Mononuclear cell (primary cell): ENCODE results near the gene FAM9A. TPM values are rescaled to one million over a fixed set of nuclear protein-coding genes. Genes with fewer than 3 reads are reported as not detected.
"Not testable (repeated sequence)": the region's sequence is repeated elsewhere in the genome, so short reads cannot be mapped to it uniquely, and the experiment has no call there.

Experiments used
- H3K27me3 ChIP-seq: 2 replicates; pipeline ENCODE4 v1.6.0; 2011; ENCODE audit warnings: low read length, control low read depth; ENCODE audit not compliant: insufficient read depth
- H3K4me1 ChIP-seq: 2 replicates; pipeline ENCODE4 v1.5.1; 2011; ENCODE audit warnings: mild to moderate bottlenecking, low read length, control low read depth; ENCODE audit not compliant: insufficient read depth
- H3K4me3 ChIP-seq: 2 replicates; pipeline ENCODE4 v1.5.1; 2011; ENCODE audit warnings: mild to moderate bottlenecking, low read length, moderate library complexity
- H3K9me3 ChIP-seq: 2 replicates; pipeline ENCODE4 v1.5.1; 2011; ENCODE audit warnings: low read depth, mild to moderate bottlenecking, control low read depth, low read length
- total RNA-seq: library from RNA; depleted of rRNA; stranded (reverse); fragments of >200 nt; gene quantifications from one replicate; pipeline ENCODE4 v1.2.3, GENCODE V29; 2012

The FAM9A gene
- total RNA-seq, 1 donor: not detected

DNA sequence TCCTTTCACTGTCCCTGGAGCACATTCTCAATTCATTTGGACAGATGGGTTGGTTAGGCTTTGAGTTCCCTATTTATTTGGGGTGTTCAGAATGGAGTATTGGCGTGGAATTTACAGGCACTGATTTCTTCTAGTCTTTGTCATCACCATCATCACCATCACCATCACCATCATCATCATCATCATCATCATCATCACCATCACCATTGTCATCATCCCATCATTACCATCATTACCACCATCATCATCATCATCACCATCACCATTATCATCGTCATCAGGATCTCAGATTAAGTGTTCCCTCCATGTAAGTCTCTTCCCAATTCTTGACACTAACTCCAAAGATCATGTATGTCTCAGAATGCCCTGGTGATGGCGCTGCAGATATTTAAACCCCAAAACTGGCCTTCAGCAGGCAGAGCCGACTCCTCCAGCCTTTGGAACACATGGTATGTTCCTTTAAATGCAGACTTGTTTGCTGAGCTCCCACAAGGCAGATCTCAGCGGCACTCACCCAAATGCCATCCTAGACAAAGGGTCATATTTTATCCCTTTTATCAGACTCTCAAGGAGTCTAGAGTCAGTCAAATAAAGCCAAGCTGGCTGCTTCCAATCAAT, 19.8 kb upstream of the FAM9A start:
- Histone ChIP-seq H3K4me3 (no peak overlapping the region), H3K4me1 (no peaks in the 10 kb centered on the region), H3K27me3 (no peaks in the 10 kb centered on the region), H3K9me3 (no peaks in the 10 kb centered on the region)

DNA sequence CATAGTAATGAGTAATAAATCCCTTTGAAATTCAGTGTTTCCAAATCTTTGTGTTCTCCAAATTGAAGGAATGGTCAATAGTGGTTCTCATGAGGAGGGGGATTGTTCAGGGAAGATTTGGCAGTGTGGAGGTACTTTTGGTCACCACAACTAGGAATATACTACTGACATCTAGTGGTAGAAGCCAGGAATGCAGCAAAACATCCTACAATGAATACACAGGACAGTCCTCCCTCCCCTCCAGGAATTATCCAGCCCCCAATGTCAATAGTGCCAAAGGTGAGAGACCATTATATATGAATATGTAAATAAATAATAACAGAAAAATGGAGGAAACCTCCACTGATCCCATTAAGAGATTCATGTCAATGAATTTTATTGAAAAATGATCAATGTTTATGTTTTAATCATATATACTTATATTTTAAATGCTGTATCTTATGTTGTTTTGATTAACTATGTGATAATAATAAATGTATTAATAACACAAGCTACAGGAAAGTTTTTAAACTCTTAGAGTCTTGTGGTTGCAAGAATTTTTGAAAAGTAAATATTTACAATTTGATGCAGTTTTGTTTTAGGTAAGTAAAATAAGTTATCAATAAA, 14.4 kb upstream of the FAM9A start:
- Histone ChIP-seq H3K27me3 (no peaks in the 10 kb centered on the region), H3K4me3 (no peak overlapping the region), H3K9me3 (no peaks in the 10 kb centered on the region), H3K4me1 (no peaks in the 10 kb centered on the region)

DNA sequence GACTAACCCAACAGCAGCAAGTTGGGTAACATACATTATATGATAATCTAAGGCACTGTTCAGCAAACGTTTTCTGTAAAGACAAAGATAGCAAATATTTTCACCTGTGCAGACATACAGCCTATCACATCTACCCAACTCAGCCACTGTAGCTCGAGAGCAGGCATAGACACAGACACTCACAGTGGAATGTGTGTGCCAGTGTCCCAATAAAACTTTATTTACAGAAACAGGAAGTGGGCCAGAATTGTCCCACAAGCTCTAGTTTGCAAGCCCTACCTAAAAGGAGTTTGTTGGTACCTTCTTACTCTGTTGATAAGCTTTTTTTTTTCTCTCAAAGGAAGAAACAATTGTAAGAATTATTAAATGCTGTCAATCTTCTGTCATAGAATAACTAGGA, 11.9 kb upstream of the FAM9A start:
- no peaks in the 10 kb centered on the region for H3K9me3 ChIP-seq
- H3K4me1 ChIP-seq: no peaks in the 10 kb centered on the region
- H3K27me3 ChIP-seq: no peaks in the 10 kb centered on the region
- no peak overlapping the region for H3K4me3 ChIP-seq

DNA sequence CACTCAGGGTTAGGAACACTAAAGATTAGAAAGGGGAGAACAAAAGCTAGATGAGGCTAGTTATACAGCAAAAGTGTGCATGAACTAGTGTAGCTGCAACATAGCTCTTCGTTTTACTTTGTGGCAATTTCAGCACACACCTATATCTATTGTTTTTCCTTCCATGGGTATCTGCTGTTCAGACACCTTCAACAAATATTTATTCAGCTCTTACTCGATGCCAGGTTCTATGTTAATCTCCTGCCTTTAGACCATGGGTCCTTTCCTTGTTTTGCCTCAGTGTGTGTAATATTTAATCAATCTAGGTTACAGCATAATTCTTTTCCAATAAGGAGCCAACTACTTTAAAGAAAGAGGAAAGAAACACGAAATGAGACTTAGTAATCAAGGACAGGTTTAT, 10.4 kb upstream of the FAM9A start:
- Histone ChIP-seq H3K4me1 (no peaks in the 10 kb centered on the region), H3K9me3 (no peaks in the 10 kb centered on the region), H3K27me3 (no peaks in the 10 kb centered on the region), H3K4me3 (no peak overlapping the region)

DNA sequence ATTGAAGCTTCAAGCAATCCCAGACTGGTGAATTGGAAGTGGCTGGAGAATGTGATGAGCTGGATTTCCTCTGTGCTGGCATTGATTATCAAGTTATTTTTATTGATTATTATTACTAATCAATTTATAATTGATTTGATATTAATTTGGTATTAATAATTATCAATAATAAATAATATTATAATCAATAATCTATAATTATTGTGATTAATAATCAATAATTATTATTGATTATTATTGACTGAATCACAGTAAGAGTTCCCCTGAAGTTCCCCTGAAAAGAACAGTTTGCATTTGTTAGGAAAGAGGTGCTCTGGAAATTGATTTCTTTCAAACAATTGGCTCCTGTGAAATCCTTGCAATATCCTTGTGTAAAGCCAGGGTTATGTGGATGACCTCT, 7.5 kb upstream of the FAM9A start:
- no peaks in the 10 kb centered on the region for H3K9me3 ChIP-seq
- no peaks in the 10 kb centered on the region for H3K4me1 ChIP-seq
- H3K27me3 ChIP-seq: no peaks in the 10 kb centered on the region
- no peak overlapping the region for H3K4me3 ChIP-seq

DNA sequence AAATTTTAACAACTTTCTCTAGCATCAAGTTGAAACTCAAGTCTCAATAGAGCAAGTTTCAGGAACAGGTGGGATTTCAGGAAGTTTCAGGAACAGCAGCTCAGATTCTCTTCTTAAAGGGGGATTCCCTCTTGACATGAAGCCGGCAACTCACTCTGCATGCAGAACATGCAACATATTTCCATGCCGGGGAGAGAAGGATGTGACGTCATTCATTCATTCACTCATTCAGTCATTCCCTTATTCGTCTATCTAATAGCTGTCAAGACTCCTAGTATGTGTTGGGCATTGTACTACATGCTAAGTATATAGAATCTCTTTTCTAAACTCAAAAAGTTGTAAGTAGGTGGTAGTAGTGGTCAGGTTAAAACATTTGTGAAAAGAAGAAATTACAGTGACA, 4.8 kb upstream of the FAM9A start:
- no peaks in the 10 kb centered on the region for H3K27me3 ChIP-seq
- no peak overlapping the region for H3K4me3 ChIP-seq
- no peaks in the 10 kb centered on the region for H3K9me3 ChIP-seq
- no peaks in the 10 kb centered on the region for H3K4me1 ChIP-seq

DNA sequence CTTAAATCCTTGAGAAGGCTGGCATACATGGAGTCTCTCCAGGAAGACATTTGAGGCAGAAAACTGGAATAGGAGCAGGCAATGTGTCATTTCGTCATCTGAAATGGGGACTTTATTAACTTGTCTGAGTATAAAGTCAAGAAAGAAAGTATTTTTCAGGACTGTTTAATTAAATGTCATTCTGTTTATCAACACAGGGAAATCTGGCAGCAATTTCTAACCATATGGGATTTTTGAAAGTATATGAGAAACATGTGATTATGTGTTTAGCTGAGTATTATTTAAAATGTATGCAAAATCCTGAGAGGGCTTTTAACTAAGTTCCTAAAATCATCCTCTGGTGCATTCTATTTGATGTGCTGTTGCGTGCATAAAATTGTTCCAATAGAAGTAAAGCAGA, 3.9 kb upstream of the FAM9A start:
- H3K4me3 ChIP-seq: no peak overlapping the region
- no peaks in the 10 kb centered on the region for H3K4me1 ChIP-seq
- no peaks in the 10 kb centered on the region for H3K9me3 ChIP-seq
- no peaks in the 10 kb centered on the region for H3K27me3 ChIP-seq

DNA sequence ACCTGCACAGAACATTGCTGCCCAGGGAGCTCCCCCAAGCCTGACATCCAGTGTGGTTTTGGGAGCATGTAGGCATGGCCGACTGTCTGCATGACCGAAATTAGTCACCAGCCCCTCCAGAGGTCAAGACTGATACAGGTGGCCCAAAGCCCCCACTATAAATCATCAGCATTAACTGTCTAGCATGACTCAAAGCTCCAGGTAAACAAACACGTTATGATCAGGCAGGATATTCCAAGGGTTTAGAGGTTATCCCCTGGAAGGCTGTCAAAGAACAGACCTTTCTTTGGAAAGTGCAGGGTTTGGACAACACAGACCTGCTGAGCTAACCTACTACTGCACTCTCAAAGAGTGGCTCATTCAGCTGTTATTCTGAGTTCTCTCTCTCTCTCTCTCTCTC, 2.1 kb upstream of the FAM9A start:
- H3K9me3 ChIP-seq: no peaks in the 10 kb centered on the region
- no peak overlapping the region for H3K4me3 ChIP-seq
- H3K4me1 ChIP-seq: no peaks in the 10 kb centered on the region
- no peaks in the 10 kb centered on the region for H3K27me3 ChIP-seq

DNA sequence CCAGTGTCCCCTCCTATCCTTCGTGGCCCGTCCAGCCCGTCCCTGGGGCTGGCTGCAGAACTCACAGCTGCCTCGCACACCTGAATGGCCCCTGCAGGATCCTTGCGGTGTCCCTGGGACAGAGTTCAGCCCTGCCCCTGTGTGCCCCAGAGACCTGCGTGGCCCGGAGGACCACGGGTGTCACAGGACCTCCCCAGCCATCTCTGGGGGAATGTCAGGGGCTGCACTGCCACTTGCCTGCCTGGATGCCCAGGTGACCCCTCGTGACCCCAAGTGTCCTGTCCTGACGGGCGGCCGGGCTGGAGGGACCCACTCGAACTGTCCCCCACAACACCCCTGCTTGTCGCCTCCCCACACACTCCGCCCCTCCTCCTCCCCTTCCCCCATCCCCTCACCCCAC, 832 bp downstream of the FAM9A start:
- H3K27me3 ChIP-seq, H3K9me3 ChIP-seq, H3K4me3 ChIP-seq, H3K4me1 ChIP-seq: not testable (repeated sequence)

DNA sequence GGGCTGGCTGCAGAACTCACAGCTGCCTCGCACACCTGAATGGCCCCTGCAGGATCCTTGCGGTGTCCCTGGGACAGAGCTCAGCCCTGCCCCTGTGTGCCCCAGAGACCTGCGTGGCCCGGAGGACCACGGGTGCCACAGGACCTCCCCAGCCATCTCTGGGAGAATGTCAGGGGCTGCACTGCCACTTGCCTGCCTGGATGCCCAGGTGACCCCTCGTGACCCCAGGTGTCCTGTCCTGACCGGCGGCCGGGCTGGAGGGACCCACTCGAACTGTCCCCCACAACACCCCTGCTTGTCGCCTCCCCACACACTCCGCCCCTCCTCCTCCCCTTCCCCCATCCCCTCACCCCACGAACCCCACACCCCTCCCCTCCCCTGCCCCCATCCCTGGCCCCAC, 1.9 kb downstream of the FAM9A start:
- H3K9me3 ChIP-seq, H3K27me3 ChIP-seq, H3K4me1 ChIP-seq, H3K4me3 ChIP-seq: not testable (repeated sequence)

DNA sequence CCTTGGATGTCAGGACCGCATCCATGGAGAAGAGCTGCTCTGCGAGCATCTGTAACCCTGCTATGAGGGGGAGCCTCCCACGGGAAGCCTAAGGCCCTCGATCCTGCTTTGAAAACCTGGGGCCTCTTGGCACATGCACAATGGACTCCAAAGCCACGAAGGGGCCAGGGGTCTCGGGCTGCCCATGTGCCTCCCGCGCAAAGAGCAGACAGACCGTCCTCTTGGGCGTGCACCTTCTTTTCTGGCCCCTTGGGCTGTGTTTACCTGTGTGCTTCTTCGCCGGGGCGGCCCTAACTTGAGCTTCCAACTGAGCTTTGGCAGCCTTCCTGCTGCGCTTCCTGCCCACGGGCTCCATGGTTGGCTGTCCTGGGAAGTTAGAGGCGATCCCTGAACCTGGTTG, 2.5 kb downstream of the FAM9A start:
- not testable (repeated sequence) for H3K27me3 ChIP-seq, H3K9me3 ChIP-seq, H3K4me1 ChIP-seq, H3K4me3 ChIP-seq

DNA sequence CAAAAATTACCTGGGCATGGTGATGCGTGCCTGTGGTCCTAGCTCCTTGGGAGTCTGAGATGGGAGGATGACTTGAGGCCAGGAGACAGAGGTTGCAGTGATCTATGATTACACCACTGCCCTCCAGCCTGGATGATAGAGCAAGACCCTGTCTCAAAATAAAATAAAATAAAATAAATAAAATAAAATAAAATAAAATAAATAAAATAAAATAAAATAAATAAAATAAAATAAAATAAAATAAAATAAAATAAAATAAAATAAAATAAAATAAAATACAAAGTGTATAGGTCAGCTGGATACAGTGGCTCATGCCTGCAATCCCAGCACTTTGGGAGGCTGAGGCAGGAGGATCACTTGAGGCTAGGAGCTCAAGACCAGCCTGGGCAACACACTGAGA, 14.1 kb downstream of the FAM9A start:
- H3K27me3 ChIP-seq, H3K4me3 ChIP-seq, H3K4me1 ChIP-seq, H3K9me3 ChIP-seq: not testable (repeated sequence)

DNA sequence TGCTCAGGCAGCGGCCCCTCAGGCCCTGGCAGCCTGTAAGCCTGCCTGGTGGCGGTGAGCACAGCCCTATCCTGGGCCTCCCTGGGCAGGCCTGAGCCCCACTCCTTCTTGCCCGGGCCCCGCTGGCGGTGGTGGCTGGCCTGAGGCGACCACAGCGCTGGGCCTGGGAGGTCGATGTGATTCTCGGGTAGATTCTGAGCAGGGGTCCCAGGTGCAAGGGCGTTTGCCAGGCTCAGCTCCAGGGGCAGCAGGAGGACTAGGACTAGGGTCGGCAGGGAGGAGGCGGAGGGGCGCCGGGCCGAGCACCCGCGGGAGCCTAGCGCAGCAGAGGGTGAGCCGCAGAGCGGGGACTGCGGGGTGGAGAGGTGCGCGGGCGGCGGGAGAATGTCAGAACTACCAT, 17.0 kb downstream of the FAM9A start:
- Histone ChIP-seq H3K27me3 (no peaks in the 10 kb centered on the region), H3K4me1 (no peaks in the 10 kb centered on the region), H3K4me3 (no peak overlapping the region), H3K9me3 (no peaks in the 10 kb centered on the region)

DNA sequence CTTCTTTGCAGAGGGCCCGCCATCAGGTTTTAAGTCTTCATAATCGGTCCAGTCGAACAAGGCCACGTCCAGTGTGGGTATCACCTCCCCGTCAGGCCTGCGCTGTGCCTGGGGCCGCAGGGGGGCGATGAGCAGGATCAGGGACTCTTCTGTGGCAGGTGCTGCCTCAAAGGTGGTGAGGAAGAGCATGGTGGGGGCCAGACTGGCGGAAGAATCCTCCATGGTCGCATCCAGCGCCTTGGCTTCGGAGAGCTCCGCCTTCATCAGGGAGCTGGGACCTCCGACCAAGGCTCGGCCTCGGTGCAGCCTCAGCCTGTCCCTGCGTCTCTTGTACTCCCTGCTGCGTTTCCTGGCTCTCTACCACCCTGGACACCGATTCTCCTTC, 17.5 kb downstream of the FAM9A start:
- H3K4me1 ChIP-seq: no peaks in the 10 kb centered on the region
- no peak overlapping the region for H3K4me3 ChIP-seq
- no peaks in the 10 kb centered on the region for H3K27me3 ChIP-seq
- H3K9me3 ChIP-seq: no peaks in the 10 kb centered on the region

DNA sequence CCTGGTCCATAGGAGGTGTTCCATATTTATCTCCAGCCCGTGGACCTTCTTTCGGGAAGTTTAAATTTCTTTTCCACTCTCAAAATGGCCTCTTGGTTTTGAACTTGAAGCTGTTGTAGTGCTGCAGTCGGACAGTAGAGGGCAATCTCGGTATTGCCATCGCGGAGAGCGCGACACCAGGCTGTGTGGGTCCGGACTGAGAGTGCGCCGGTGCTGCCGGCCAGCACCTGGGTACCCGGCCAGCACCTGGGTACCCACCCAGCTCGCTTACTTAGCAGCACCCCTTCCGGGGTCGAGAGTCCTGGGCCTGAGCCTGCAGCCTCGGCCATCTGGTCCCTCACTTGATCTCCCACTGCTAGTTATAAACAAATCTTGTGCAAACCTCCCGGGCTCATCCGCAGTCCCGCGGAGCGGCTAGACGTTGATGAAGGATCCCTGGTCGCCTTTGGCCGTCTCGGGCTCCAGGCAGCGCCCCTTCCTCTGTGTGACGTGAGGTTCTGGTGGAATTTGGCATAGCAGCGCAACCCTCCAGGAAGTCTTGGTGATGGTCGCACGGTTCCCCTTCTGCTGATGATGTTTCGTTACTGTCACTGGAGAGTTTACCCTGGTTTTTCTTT, 18.0 kb downstream of the FAM9A start:
- Histone ChIP-seq H3K4me3 (no peak overlapping the region), H3K27me3 (no peaks in the 10 kb centered on the region), H3K4me1 (no peaks in the 10 kb centered on the region), H3K9me3 (no peaks in the 10 kb centered on the region)

DNA sequence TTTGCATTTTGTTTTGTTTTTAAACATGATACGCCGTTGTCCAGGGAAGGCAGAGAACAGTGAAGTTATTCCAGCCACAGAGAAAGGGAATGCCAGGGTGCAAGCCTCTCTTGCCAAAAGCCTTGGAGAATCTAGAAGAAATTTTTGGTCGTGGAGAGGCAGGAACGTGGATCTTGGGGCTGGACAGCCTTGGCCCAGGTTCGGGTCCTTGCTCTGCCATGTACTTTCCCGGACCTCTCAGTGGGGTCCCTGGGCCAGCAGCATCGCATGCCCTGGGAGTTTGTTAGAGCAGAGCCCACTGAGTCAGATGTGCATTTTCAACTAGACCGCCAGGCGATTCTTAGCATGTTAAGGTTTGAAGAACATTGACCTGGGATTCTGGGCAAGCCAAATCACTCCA, 18.6 kb downstream of the FAM9A start:
- Histone ChIP-seq H3K9me3 (no peaks in the 10 kb centered on the region), H3K4me1 (no peaks in the 10 kb centered on the region), H3K4me3 (no peak overlapping the region), H3K27me3 (no peaks in the 10 kb centered on the region)
